ENCODE measurements around the gene C12orf56. TPM values are rescaled to one million over a fixed set of nuclear protein-coding genes. Genes with fewer than 3 reads are reported as not detected.

C12orf56 gene
- total RNA-seq, 1 donor from 2014 or later: 1.1 TPM

- TF ChIP-seq CTCF (IDR thresholded peaks at IDR 0.05; ENCODE audit: insufficient read depth, low read length, severe bottlenecking): no peak
- peaks cover 19% of the 10 kb centered on the region for H3K36me3 ChIP-seq (ENCODE audit: control insufficient read depth, insufficient read depth, low read length)
- FAIRE-seq (no peak), DNase-seq (ENCODE audit: low read depth) (no peak)
- no peak overlapping the region for H3K4me3 ChIP-seq (ENCODE audit: low read depth, low read length)
- H3K27me3 ChIP-seq (ENCODE audit: control insufficient read depth, insufficient read depth, low read length): no peaks in the 10 kb centered on the region
Observed at GRCh38 chr12:64428956-64429355, 38.4 kb upstream of the C12orf56 start.

GRCh38 chr12:64427988-64428387 is 37.4 kb upstream of the C12orf56 start:
- Histone ChIP-seq H3K27me3 (ENCODE audit: control insufficient read depth, insufficient read depth, low read length) (no peaks in the 10 kb centered on the region), H3K36me3 (ENCODE audit: control insufficient read depth, insufficient read depth, low read length) (peaks cover 21% of the 10 kb centered on the region), H3K4me3 (ENCODE audit: low read depth, low read length) (no peak overlapping the region)
- TF ChIP-seq CTCF (IDR thresholded peaks at IDR 0.05; ENCODE audit: insufficient read depth, low read length, severe bottlenecking): no peak
- no peak for FAIRE-seq
- no peak for DNase-seq (ENCODE audit: low read depth)

GRCh38 chr12:64419696-64420095 is 29.1 kb upstream of the C12orf56 start:
- no peak for FAIRE-seq
- peaks cover 23% of the 10 kb centered on the region for H3K36me3 ChIP-seq (ENCODE audit: control insufficient read depth, insufficient read depth, low read length)
- no peak for TF ChIP-seq CTCF (IDR thresholded peaks at IDR 0.05; ENCODE audit: insufficient read depth, low read length, severe bottlenecking)
- H3K4me3 ChIP-seq (ENCODE audit: low read depth, low read length): no peak overlapping the region
- no peak for DNase-seq (ENCODE audit: low read depth)
- H3K27me3 ChIP-seq (ENCODE audit: control insufficient read depth, insufficient read depth, low read length): no peaks in the 10 kb centered on the region

- DNase-seq (ENCODE audit: low read depth) (no peak), FAIRE-seq (no peak)
- H3K36me3 ChIP-seq (ENCODE audit: control insufficient read depth, insufficient read depth, low read length): peaks cover 21% of the 10 kb centered on the region
- no peak overlapping the region for H3K4me3 ChIP-seq (ENCODE audit: low read depth, low read length)
- no peak for TF ChIP-seq CTCF (IDR thresholded peaks at IDR 0.05; ENCODE audit: insufficient read depth, low read length, severe bottlenecking)
- H3K27me3 ChIP-seq (ENCODE audit: control insufficient read depth, insufficient read depth, low read length): no peaks in the 10 kb centered on the region
Observed at GRCh38 chr12:64418209-64418608, 27.7 kb upstream of the C12orf56 start.

- no peak for TF ChIP-seq CTCF (IDR thresholded peaks at IDR 0.05; ENCODE audit: insufficient read depth, low read length, severe bottlenecking)
- FAIRE-seq (no peak), DNase-seq (ENCODE audit: low read depth) (no peak)
- Histone ChIP-seq H3K4me3 (ENCODE audit: low read depth, low read length) (no peak overlapping the region), H3K27me3 (ENCODE audit: control insufficient read depth, insufficient read depth, low read length) (no peaks in the 10 kb centered on the region), H3K36me3 (ENCODE audit: control insufficient read depth, insufficient read depth, low read length) (peaks cover 30% of the 10 kb centered on the region)
Observed at GRCh38 chr12:64413884-64414283, 23.3 kb upstream of the C12orf56 start.

- Histone ChIP-seq H3K36me3 (ENCODE audit: control insufficient read depth, insufficient read depth, low read length) (peaks cover 30% of the 10 kb centered on the region), H3K27me3 (ENCODE audit: control insufficient read depth, insufficient read depth, low read length) (no peaks in the 10 kb centered on the region), H3K4me3 (ENCODE audit: low read depth, low read length) (no peak overlapping the region)
- no peak for TF ChIP-seq CTCF (IDR thresholded peaks at IDR 0.05; ENCODE audit: insufficient read depth, low read length, severe bottlenecking)
- DNase-seq (ENCODE audit: low read depth): no peak
- FAIRE-seq: no peak
Observed at GRCh38 chr12:64412459-64412858, 21.9 kb upstream of the C12orf56 start.

All from bronchial epithelial cell (primary cell).